GM21619 (cell line): Measurements from ENCODE around the gene OBSCN.
A peak's percentile ranks its signal among the peaks of the same experiment; 100 is the strongest.

Experiments
- ATAC-seq: cut with Tn5 transposase; IDR thresholded peaks from one replicate; pipeline ENCODE4 v1.9.1; 2021; ENCODE audit not compliant: unreplicated experiment

Gene OBSCN, protein sequence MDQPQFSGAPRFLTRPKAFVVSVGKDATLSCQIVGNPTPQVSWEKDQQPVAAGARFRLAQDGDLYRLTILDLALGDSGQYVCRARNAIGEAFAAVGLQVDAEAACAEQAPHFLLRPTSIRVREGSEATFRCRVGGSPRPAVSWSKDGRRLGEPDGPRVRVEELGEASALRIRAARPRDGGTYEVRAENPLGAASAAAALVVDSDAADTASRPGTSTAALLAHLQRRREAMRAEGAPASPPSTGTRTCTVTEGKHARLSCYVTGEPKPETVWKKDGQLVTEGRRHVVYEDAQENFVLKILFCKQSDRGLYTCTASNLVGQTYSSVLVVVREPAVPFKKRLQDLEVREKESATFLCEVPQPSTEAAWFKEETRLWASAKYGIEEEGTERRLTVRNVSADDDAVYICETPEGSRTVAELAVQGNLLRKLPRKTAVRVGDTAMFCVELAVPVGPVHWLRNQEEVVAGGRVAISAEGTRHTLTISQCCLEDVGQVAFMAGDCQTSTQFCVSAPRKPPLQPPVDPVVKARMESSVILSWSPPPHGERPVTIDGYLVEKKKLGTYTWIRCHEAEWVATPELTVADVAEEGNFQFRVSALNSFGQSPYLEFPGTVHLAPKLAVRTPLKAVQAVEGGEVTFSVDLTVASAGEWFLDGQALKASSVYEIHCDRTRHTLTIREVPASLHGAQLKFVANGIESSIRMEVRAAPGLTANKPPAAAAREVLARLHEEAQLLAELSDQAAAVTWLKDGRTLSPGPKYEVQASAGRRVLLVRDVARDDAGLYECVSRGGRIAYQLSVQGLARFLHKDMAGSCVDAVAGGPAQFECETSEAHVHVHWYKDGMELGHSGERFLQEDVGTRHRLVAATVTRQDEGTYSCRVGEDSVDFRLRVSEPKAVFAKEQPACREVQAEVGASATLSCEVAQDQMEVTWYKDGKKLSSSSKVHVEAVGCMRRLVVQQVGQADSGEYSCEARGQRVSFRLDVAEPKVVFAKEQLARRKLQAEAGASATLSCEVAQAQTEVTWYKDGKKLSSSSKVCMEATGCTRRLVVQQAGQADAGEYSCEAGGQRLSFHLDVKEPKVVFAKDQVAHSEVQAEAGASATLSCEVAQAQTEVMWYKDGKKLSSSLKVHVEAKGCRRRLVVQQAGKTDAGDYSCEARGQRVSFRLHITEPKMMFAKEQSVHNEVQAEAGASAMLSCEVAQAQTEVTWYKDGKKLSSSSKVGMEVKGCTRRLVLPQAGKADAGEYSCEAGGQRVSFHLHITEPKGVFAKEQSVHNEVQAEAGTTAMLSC (N-terminal part only)

DNA sequence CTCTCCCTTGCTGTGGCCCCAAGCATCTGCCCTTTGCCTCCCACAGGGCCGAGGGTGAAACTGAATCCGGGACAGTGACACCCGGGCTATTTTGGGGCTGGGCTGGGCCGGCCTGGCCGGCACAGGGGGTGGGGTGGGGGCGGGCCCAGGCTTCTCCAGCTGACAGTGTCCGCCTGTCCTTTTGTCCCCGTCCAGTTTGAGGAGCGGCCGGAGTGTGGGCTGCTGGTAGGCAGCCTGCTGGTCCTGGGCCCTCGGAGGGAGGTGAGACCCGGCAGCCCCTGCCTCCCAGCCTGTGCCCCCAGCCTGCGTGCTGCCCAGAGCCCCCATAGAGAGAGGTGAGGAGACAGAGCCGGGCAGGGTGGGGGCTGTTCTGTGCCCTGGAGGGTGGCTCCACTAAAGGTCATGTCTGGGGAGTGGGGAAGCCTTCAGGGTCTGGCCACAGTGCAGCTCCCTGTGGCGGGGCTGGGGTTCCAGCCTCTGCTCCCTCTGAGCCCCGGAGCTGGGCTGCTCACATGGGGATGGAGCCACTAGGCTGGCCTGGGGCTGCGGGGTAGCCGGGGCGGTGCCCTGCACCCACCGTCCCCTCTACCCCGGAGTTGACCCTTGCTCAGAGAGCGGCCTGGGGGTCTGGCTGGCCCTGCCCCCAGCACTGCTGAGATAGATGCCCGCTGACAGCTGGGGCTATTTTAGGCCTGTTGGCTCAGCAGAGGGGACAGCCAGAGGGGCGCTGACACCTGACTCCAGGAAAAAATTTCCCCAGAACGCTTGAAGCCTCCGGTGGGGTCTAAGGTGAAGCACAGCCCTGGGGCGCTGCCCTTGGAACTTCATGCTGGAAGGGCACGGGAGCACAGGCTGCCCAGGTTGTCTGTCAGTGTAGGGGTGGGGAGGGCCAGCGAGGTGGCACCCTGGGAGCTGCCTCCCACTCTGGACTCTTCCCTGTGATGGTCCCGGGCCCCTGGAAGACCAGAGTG is at the start of gene OBSCN:
Gene OBSCN, plus strand, starts transcription at position 194 of the 971 bp plus-strand sequence. CDS start 3,740 bp downstream, outside the sequence.
- no peak for ATAC-seq

DNA sequence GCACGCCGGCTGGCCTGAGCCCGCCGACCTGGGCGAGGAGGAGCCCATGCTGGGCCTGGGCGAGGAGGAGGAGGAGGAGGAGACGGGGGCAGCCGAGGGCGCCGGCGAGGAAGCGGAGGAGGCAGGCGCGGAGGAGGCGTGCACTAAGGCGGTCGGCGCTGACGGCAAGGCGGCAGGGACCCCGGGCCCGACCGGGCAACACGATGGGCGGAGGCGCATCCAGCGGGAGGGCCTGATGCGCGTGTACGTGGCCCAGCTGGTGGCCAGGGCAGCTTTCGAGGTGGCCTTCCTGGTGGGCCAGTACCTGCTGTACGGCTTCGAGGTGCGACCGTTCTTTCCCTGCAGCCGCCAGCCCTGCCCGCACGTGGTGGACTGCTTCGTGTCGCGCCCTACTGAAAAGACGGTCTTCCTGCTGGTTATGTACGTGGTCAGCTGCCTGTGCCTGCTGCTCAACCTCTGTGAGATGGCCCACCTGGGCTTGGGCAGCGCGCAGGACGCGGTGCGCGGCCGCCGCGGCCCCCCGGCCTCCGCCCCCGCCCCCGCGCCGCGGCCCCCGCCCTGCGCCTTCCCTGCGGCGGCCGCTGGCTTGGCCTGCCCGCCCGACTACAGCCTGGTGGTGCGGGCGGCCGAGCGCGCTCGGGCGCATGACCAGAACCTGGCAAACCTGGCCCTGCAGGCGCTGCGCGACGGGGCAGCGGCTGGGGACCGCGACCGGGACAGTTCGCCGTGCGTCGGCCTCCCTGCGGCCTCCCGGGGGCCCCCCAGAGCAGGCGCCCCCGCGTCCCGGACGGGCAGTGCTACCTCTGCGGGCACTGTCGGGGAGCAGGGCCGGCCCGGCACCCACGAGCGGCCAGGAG is 49.5 kb upstream of the OBSCN start:
- ATAC-seq: no peak

DNA sequence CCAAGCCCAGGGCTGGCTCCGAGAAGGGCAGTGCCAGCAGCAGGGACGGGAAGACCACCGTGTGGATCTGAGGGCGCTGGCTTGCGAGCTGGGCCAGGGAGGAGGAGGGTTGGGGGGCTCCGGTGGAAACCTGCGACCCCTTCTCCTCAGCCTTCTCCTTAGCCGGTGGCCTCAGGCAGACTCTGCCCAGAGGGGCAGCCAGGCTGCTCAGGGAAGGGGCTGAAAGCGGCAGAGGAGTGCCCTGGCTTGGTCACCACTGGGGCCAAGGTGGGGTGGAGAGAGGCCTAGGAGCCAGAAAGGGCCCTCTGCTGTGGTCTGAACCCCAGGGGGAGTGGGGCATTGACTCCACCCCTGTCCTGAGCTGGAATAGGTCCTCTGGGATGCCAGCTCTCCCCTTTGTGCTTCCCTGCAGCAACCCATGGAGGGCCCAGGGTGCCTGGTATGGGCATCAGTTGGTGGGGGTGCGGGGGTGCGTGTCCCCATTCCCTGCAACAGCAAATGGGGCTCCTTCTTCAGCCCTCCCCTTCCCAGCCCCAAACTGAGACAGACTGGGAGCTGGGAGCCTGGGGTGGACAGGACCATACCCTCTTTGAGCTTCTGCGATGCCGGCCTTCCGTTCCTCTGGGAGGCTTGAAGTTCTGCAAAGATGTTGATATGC is 48.7 kb upstream of the OBSCN start:
- ATAC-seq: no peak

DNA sequence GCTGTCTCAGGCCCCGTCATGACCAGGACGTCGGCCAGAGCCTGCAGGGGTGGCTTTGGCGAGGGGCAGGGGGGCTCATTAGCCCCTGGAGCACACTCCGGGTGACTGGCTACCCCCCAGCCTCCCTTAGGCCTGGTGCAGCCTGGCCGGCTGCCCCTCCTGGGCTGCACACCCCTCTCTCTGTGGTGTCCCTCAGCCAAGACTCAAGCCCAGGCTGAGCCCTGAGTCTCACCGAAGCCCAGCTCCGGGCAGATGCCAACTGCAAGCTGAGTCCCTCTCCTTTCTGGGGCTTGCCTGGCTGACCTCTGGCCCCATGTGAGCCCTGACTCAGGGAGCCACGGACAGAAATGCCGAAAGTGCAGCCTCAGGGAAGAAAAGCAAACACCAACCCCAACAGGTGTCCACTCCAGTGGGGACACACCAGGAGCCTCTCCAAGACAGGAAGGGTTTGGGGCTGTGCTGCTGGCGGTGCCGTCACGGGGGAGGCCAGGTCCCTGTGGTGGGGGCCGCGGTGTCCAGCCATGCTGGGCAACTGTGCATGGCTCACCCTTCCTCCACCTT is 47.6 kb upstream of the OBSCN start:
- ATAC-seq: no peak

DNA sequence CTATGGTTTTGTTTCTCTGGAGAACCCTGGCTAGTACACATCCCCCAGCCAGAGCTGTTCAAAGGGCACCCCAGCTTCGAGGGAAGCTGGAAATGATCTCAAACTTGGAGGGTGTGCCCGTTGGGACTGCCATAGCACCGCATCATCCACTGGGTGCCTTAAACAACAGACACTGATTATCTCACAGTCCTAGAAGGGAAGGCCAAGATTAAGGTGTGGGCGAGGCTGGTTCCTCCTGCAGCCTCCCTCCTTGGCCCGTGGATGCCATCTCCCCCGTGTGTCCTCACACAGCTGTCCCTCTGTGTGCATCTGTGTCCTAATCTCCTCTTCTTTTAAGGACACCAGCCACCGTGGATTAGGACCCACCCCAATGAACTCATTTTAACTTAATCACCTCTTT is 46.5 kb upstream of the OBSCN start:
- ATAC-seq: no peak

DNA sequence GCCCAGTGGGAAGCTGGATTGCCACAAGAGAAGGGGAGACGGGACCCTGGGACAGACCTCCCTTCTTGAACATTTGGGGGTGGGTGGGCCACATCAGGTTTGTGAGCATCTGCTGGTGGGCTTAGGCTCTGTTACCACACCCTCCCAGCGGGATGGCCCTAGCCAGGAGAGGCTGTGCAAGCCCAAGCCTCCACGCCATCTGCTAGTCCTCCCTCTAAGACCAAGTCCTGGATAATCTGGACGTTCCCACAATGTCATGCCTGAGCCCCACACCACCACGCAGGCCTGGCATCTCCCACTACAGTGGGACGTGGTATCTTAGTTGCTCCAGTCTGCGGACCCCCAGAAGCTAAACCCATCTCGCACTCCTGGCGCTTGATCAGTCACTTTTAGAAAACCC is 46.0 kb upstream of the OBSCN start:
- ATAC-seq: no peak

DNA sequence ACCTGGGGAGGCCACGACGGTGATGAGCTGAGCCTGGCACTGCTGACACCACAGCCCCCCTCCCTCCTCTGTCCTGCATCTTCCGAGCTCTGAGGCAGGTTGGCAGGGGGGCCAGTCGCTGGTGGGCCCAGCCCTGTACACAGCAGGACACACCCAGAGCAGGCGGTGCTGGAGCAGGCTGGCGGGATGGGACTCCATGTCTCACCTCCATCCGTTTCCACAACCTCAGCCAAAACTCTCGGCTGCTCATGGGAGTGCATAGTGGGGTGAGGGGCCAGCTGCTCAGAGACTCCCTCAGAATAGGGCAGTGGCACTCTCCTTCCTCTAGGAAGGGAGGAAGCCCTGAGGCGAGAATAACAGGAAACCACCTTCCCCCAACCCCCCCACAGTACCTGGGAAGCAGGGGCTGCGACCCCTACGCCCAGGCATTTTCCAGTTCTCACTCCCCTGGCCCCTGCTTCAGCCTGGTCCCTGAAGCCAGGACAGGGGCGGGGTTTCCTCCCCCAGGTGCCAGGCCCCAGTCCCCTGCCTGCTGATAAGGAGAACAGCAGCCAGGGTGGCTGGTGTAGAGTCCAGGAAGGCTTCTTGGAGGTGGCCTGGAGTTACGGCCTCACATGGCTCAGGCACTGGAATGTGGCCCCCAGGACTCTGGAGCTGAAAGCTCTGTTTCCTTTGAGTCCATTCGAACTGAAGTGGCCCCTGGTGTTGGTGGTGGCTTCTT is 45.4 kb upstream of the OBSCN start:
- ATAC-seq: no peak

DNA sequence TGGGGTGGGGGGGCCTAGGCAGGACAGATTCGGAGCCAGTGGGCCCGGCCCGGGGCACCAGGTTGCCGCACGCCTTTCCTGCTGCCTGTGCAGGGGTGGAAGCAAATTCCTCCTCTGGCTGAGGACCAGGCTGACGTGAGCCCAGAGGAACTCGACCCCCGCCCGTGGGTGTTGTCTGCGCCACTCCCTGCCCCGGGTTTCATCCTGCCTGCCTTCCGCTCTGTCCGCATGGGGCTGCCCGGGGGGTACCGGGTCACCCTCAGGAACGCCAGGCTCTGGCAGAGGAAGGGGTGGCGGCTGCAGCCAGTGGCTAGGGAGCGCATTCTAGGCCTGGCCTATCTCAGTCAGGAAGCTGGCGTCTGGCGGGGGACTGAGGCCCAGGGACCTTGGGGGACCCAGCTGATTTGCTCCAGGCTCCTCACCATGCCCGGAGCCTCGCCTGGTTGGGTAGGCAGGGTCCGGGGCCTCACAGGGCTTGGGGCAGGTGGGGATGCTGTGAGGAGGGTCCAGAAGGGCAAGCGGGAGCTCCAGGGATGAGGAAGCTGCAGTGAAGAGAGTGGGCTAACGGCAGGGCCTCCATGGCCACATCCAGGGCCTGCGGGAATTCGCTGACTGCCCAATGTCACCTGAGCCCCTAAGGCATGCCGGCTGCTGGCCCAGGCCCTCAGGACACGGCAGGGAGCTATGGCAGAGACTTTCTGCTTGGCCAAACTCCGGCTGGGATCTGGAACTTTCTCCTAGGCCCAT is 44.7 kb upstream of the OBSCN start:
- ATAC-seq: no peak

DNA sequence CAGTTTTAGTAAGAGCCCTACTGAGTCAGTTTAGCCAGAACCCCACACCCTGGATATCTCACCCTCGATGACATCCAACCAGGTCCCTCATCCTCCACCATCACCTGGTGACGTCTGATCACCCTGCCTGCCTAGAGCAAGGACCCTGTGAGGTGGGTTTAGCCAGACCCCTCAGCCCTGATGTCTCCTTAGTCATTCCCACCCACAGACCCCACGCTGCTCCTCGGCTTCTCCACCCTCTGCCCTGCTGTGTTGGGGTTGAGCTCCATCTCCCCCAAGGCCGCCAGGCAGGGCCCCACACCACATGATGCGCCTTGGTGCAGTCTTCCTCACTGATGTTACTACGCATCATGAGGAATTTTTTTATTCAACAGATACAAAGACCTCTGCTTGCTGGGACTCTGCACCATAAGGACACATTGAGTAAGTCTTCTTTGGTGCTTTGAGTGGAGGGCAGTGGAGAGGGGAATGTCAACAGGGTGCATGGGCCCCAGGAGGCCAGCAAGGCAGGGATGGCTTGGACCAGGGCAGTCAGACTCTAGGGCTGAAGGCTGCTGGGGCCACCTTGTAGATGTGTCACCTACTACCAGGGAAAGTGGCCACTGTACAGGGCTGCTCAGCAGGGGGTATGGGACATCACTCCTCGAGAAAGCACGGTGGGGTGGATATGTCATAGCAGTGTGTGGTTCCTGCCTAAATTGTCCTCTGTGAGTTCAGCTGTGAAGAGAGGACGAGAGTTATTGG is 43.9 kb upstream of the OBSCN start:
- no peak for ATAC-seq

DNA sequence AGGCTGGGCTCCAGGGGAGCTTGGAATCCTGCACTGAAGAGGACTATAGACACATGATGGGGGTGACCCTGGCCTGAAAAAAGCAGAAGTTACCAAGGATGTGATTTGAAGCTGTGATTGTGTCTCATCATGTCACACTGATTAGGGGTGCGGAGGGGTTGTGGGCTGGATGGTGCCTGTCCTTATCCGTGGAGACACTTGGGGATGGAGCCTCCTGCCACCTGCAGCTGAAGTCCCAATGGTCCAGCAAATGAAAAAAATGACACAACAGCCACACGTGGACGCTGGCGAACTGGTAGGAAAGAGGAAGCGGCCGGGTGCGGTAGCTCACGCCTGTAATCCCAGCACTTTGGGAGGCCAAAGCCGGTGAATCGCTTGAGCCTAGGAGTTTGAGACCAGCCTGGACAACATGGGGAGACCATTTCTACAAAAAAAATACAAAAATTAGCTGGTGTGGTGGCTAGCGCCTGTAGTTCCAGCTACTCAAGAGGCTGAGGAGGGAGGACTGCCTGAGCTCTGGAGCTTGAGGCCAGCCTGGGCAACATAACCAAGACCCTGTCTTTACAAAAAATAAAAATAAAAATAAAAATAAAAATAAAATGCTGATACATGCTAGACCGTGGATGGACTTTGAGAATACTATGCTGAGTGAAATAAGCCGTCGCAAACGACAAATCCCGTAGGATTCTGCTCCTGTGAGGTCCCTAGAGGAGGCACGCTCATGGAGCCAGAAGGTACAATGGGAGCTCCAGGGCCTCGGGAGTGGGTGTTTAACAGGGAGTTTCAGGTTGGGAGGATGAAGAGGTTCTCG is 43.1 kb upstream of the OBSCN start:
- ATAC-seq: no peak

DNA sequence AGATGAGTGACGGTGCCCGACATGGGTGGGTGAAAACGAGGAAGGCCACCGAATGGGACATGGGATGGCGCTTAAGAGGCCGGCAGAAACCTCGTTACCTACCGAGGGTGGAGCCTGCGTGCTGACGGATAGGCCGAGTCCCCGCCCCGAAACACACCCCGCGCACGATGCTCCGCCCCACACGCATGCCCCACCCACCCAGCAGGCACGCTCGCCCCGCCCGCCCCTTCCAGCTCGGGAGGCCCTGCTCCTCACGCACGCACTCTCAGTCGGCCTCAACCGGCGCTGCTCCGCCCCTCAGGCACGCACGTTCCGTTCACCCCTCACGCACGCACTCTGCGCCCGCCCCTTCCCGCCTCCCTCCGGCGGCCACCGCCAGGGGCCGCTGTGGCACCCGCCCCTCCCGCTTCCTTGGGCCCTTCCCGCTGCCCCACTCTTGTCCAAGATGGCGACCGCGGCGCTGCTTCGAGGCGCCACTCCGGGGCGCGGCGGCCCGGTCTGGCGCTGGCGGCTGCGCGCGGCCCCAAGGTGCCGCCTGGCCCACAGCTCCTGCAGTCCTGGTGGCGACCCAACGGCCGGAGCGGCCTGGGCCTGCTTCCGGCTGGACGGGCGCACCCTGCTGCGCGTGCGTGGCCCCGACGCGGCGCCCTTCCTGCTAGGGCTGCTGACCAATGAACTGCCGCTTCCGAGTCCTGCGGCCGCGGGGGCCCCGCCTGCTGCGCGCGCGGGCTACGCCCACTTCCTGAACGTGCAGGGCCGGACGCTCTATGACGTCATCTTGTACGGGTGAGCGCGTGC is 42.3 kb upstream of the OBSCN start, which contains the start of gene IBA57:
Gene IBA57, plus strand, starts transcription at position 433 of the 798 bp plus-strand sequence. Its CDS starts 13 bp downstream, at position 446.
- ATAC-seq: peak; percentile 77

DNA sequence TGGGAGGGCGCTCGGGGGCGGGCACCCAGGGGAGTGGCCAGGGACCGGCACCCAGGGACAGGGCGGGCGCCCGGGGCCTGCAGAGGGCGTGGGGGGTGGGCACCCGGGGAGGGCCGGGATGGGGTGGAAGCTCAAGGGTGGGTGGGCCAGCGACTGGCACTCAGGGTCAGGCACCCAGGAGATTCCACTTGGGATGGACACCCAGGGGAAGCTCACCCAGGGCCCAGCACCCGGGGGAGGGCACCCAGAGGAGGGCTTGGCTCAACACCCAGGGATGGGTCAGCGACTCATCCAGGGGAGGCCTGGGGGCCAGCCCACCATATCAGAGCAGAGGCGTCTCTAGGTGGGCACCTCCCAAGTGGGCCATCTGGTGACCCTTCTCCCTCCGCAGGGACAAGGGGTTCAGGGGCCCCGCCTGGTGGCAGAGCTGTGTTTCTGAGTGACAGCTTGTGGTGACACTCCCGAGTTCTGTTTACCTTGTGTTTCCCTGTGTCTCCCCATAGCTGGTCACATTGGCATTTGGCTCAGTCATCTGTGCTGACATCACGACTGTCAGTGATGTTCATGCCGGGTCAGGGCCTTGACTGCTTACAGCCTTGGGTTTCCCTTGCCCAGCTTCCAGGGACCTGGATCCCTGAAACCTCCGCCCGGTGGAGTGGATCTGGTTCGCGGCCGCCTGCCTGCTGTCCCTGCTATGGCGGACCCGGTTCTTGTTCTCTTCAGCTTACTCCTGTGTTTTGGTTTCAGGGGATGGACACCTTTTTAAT is 41.5 kb upstream of the OBSCN start:
- peak; percentile 20 for ATAC-seq

DNA sequence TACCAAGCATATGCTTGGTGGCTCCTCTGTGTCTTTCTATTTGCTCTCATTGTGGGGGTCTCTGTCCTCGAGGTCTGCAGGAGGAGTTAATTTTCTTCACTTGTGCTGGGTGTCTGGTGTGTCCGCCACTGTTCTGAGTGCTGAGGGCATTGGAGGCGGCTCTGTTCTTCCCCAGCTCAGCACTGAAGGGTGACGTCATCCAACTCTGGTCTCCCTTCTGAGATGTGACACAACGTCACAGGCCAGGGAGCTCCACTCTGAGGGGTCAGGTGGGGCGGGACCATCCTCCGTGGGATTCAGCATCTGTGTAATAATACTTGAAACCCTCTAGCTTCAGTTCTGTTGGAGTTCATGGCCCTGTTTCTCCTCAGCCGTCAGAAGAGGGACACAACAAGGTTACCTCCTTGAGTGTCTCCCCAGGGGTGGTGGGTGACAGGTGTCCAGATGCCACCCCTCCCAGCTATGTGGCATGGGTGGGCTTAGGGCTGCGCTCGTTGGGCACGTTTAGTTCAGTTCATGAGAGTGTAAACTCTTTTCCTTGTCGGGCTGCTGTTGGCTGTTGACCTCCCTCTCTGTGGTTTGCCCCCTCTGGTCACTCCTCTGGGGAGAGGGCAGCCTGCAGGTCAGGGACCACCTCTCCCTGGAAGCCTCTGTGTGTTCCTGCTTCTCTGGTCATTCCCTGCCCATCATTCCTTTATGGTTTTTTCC is 39.1 kb upstream of the OBSCN start:
- no peak for ATAC-seq
